OCI-LY7 (cell line): ENCODE measurements around the gene SH3BGRL3. TPM values are rescaled to one million over a fixed set of nuclear protein-coding genes. Genes with fewer than 3 reads are reported as not detected.

Source experiments
- BruUV-seq: library from RNA; stranded (reverse); fragments of 400-500 nt; replicated peaks from 2 replicates; lab custom pipeline; 2021; lab: Mats Ljungman, UMichigan
- CTCF ChIA-PET: fragments of 300-600 bp; sonication (Branson Sonifier 250); formaldehyde crosslinking; loops from one replicate; lab custom pipeline; 2022; ENCODE audit warnings: antibody characterized with exemption; ENCODE audit not compliant: unreplicated experiment; lab: Charles Lee
- POLR2A ChIA-PET: fragments of 300-600 bp; sonication (Branson Sonifier 250); formaldehyde crosslinking; loops from one replicate; lab custom pipeline; 2022; ENCODE audit warnings: antibody characterized with exemption; lab: Charles Lee
- DNase-seq: peaks from one replicate; pipeline ENCODE4 v3.0.0-alpha.2; 2015; ENCODE audit warnings: low spot score
- H2AFZ ChIP-seq: fragments of 200-600 bp; sonication (generic), shearing (Covaris generic); 2 replicates; pipeline ENCODE4 v1.6.1; 2014; ENCODE audit warnings: mild to moderate bottlenecking, antibody characterized with exemption, low read length, moderate library complexity
- H3K27ac ChIP-seq: fragments of 200-600 bp; sonication (generic); 2 replicates; pipeline ENCODE4 v1.5.1; 2014; ENCODE audit warnings: mixed run types, low read depth, mild to moderate bottlenecking, moderate library complexity, low read length, inconsistent platforms; ENCODE audit not compliant: poor library complexity, severe bottlenecking
- H3K36me3 ChIP-seq: fragments of 200-600 bp; sonication (generic); 2 replicates; pipeline ENCODE4 v1.6.1; 2014; ENCODE audit warnings: mild to moderate bottlenecking, antibody characterized with exemption, low read length, moderate library complexity, mixed read lengths; ENCODE audit not compliant: insufficient read depth
- H3K4me1 ChIP-seq: fragments of 200-600 bp; sonication (generic); 2 replicates; pipeline ENCODE4 v1.5.1; 2014; ENCODE audit warnings: mild to moderate bottlenecking, low read length; ENCODE audit not compliant: insufficient read depth, poor library complexity, severe bottlenecking
- H3K4me2 ChIP-seq: fragments of 200-600 bp; sonication (generic); 2 replicates; pipeline ENCODE4 v1.6.1; 2014; ENCODE audit warnings: mild to moderate bottlenecking, low read length
- H3K4me3 ChIP-seq: fragments of 200-600 bp; sonication (generic); 2 replicates; pipeline ENCODE4 v1.5.1; 2014; ENCODE audit warnings: mild to moderate bottlenecking, low read depth, low read length; ENCODE audit not compliant: poor library complexity, severe bottlenecking
- H3K79me2 ChIP-seq: fragments of 200-600 bp; sonication (generic); 2 replicates; pipeline ENCODE4 v1.6.1; 2016; ENCODE audit warnings: low read depth, mild to moderate bottlenecking, low read length, moderate library complexity, mixed read lengths; ENCODE audit not compliant: insufficient read depth
- H3K9me2 ChIP-seq: fragments of 200-600 bp; sonication (generic); 2 replicates; pipeline ENCODE4 v1.6.1; 2016; ENCODE audit warnings: mild to moderate bottlenecking, low read length, mixed read lengths; ENCODE audit not compliant: insufficient read depth
- H3K9me3 ChIP-seq: fragments of 200-600 bp; sonication (generic); 2 replicates; pipeline ENCODE4 v1.6.1; 2014; ENCODE audit warnings: mild to moderate bottlenecking, mixed run types, low read length, mixed read lengths
- H4K20me1 ChIP-seq: fragments of 200-600 bp; sonication (generic); 2 replicates; pipeline ENCODE4 v1.6.1; 2014; ENCODE audit warnings: mild to moderate bottlenecking, antibody characterized with exemption, low read length, moderate library complexity, mixed read lengths; ENCODE audit not compliant: insufficient read depth
- CTCF ChIP-seq: fragments of 200-600 bp; sonication (generic); conservative IDR thresholded peaks from 2 replicates; pipeline ENCODE4 v1.5.1; 2014; ENCODE audit warnings: mild to moderate bottlenecking, antibody characterized with exemption, low read length, moderate library complexity, mixed read lengths
- EZH2phosphoT487 ChIP-seq: fragments of 200-600 bp; sonication (generic); IDR thresholded peaks from 2 replicates; pipeline ENCODE4 v1.6.1; 2018; ENCODE audit warnings: low read depth, borderline replicate concordance, mild to moderate bottlenecking, mixed run types, antibody characterized with exemption, low read length, moderate library complexity, mixed read lengths
- intact Hi-C: fragments of 100-400 bp; cut with micrococcal nuclease; formaldehyde crosslinking; loops from one replicate; pipeline ENCODE4 v1.10.0; 2022; ENCODE audit not compliant: unreplicated experiment
- total RNA-seq, 2 experiments: library from RNA; depleted of rRNA in 1 of 2; stranded (reverse); fragments of >200 nt in 1 of 2; shearing (Covaris generic) in 1 of 2; gene quantifications; 2 replicates each; pipeline ENCODE4 v1.2.3, GENCODE V29; 2014 to 2022

The SH3BGRL3 gene
- total RNA-seq, 2 experiments from 2014 or later, result 25.3 to 60.9 TPM

- DNase-seq, result peak; percentile 98
- Histone ChIP-seq H3K9me2 (no peaks in the 10 kb centered on the region), H2AFZ (peak within 1 kb of the TSS; percentile 92), H4K20me1 (no peaks in the 10 kb centered on the region), H3K4me2 (peak within 1 kb of the TSS; percentile 82), H3K4me3 (peak within 1 kb of the TSS; percentile 86), H3K4me1 (peaks cover 34% of the 10 kb centered on the region), H3K9me3 (peaks cover 11% of the 10 kb centered on the region; the same call in 1 of the 2 replicates), H3K27ac (peak within 1 kb of the TSS; percentile 67), H3K79me2 (peaks cover 48% of the 10 kb centered on the region), H3K36me3 (peaks cover 33% of the 10 kb centered on the region)
- ChIA-PET POLR2A (interaction anchor here (0.5 to 1.5 kb wide), 7 partner anchors 11 to 214 kb away, joined by 3 to 5 read pairs (median 3); partner anchors contain the start of genes DHDDS and ZNF593), CTCF (interaction anchor here (0.7 to 1.4 kb wide), 2 partner anchors 21 to 304 kb away, joined by 3 read pairs; no protein-coding TSS in a partner anchor)
- intact Hi-C loops, result loop anchor here (1.0 to 2.0 kb wide), 2 partner anchors 65 to 123 kb away; partner anchors contain the start of genes PDIK1L and ZNF593
- no TSS peak for BruUV-seq
- TF ChIP-seq EZH2phosphoT487 (no peak), CTCF (peak; percentile 87)
These were observed 45.8 kb upstream of the SH3BGRL3 start, which contains the start of gene CEP85 for GRCh38 chr1:26233903-26234643. TSS of gene CEP85 (plus strand) at chr1:26234200. CDS start at chr1:26239784, 5,584 bp downstream.

GRCh38 chr1:26234644-26235370 lies 45.1 kb upstream of the SH3BGRL3 start:
- TF ChIP-seq EZH2phosphoT487 (no peak), CTCF (peak; percentile 60)
- Histone ChIP-seq H3K9me2 (no peaks in the 10 kb centered on the region), H4K20me1 (no peaks in the 10 kb centered on the region), H3K9me3 (peaks cover 11% of the 10 kb centered on the region; the same call in 1 of the 2 replicates), H3K27ac (peak overlapping the region; percentile 67), H3K36me3 (peaks cover 40% of the 10 kb centered on the region), H3K4me3 (peak overlapping the region; percentile 86), H3K4me1 (peaks cover 34% of the 10 kb centered on the region), H2AFZ (peak overlapping the region; percentile 20; the same call in 1 of the 2 replicates), H3K4me2 (peak overlapping the region; percentile 82), H3K79me2 (peaks cover 55% of the 10 kb centered on the region)
- ChIA-PET POLR2A (interaction anchor here (0.8 to 1.5 kb wide), 5 partner anchors 10 to 267 kb away, joined by 3 read pairs; partner anchors contain the start of gene DHDDS), CTCF (interaction anchor here (0.6 to 1.4 kb wide), 4 partner anchors 20 to 303 kb away, joined by 3 to 7 read pairs (median 3); no protein-coding TSS in a partner anchor)
- DNase-seq, result peak; percentile 31
- BruUV-seq, result no TSS peak
- intact Hi-C loops, result loop anchor here (1.0 to 2.0 kb wide), 2 partner anchors 66 to 124 kb away; partner anchors contain the start of genes PDIK1L and ZNF593
